ENCODE measurements around the gene SLC25A24. TPM values are rescaled to one million over a fixed set of nuclear protein-coding genes. Genes with fewer than 3 reads are reported as not detected.

The SLC25A24 gene
- total and polyA plus RNA-seq, 10 of the 15 experiments (the other 5 are each of a cell fraction or from before 2014, with no cell fraction given) = 4.0 to 20.6 (median 14.2) TPM

DNA sequence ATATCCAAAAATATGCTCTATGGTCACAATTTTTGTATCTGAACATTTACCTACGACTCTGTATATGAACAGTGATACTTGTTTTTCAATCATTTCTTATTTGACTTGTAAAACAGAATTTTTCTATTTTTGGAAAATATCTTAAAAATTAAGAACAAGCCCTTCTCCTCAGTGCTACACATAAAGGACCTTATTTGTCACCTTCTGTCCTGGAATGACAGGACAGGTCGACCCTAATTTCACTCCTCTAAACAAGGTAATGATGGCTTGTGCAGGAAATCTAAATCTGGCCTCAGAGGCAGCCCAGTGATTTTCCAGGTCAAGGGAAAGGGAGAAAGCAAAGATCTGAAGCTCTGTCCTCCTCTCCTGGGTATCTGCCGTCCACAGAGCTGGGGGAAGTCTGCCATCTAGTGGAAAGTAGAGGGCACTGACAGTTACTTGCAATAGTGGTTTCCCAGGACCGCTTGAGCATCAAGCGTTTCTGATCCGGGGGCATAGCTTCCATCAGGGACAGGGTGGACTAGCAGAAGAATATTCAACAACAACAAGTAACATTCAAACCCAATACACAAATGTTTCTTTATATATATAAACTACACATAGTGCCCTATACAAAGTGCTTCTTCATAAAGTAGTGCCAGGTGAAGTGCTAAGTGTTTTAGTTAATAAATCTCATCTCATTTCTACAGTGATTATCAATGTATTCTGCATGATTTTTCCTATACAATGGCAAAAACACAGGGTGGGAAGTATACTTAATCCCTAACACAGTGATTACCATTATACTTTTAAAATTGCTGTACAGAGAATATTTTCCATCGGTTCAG lies 74.6 kb downstream of the SLC25A24 start (continued):
- TF ChIP-seq YY1 (IDR thresholded peaks at IDR 0.05; ENCODE audit: low read depth, low read length) = peak; percentile 72; the same call in 1 of the 2 replicates
- TF ChIP-seq, protein P1, sequence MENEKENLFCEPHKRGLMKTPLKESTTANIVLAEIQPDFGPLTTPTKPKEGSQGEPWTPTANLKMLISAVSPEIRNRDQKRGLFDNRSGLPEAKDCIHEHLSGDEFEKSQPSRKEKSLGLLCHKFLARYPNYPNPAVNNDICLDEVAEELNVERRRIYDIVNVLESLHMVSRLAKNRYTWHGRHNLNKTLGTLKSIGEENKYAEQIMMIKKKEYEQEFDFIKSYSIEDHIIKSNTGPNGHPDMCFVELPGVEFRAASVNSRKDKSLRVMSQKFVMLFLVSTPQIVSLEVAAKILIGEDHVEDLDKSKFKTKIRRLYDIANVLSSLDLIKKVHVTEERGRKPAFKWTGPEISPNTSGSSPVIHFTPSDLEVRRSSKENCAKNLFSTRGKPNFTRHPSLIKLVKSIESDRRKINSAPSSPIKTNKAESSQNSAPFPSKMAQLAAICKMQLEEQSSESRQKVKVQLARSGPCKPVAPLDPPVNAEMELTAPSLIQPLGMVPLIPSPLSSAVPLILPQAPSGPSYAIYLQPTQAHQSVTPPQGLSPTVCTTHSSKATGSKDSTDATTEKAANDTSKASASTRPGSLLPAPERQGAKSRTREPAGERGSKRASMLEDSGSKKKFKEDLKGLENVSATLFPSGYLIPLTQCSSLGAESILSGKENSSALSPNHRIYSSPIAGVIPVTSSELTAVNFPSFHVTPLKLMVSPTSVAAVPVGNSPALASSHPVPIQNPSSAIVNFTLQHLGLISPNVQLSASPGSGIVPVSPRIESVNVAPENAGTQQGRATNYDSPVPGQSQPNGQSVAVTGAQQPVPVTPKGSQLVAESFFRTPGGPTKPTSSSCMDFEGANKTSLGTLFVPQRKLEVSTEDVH (IDR thresholded peaks at IDR 0.05; ENCODE audit: low read depth, partially characterized antibody) = no peak
- no peak for TF ChIP-seq IKZF2 (IDR thresholded peaks at IDR 0.05)
- no peak for TF ChIP-seq SREBF1 (IDR thresholded peaks at IDR 0.05; ENCODE audit: low read length)
- TF ChIP-seq BACH1 (IDR thresholded peaks at IDR 0.05; ENCODE audit: borderline replicate concordance) = no peak
- no peak for TF ChIP-seq YBX1 (IDR thresholded peaks at IDR 0.05)
- peak; percentile 34; the same call in 1 of the 2 replicates for TF ChIP-seq RUNX3 (IDR thresholded peaks at IDR 0.05; ENCODE audit: low read length)
- peak; percentile 46 for TF ChIP-seq SKIL (IDR thresholded peaks at IDR 0.05; ENCODE audit: low read depth, poor library complexity, severe bottlenecking)
- no peak; the same call in 1 of the 2 replicates for TF ChIP-seq ZNF24 (IDR thresholded peaks at IDR 0.05)
- TF ChIP-seq SREBF2 (IDR thresholded peaks at IDR 0.05; ENCODE audit: low read length) = no peak
- TF ChIP-seq IKZF1 (conservative IDR thresholded peaks at IDR 0.05) = no peak
- peak; percentile 67; the same call in 1 of the 3 replicates for TF ChIP-seq POU2F2 (IDR thresholded peaks at IDR 0.05; ENCODE audit: borderline replicate concordance, low read depth, low read length)
- TF ChIP-seq RB1 (IDR thresholded peaks at IDR 0.05; ENCODE audit: borderline replicate concordance) = 0 out of 2 replicates have a peak, but pooled peaks have one; percentile 48
- TF ChIP-seq SP1 (IDR thresholded peaks at IDR 0.05; ENCODE audit: low read depth, low read length) = no peak
- TF ChIP-seq PKNOX1 (IDR thresholded peaks at IDR 0.05) = no peak
- no peak for TF ChIP-seq GABPA (IDR thresholded peaks at IDR 0.05; ENCODE audit: low read depth)
- no peak for TF ChIP-seq NFYB (IDR thresholded peaks at IDR 0.05; ENCODE audit: insufficient read depth, low read depth, low read length)
- TF ChIP-seq, protein P2, sequence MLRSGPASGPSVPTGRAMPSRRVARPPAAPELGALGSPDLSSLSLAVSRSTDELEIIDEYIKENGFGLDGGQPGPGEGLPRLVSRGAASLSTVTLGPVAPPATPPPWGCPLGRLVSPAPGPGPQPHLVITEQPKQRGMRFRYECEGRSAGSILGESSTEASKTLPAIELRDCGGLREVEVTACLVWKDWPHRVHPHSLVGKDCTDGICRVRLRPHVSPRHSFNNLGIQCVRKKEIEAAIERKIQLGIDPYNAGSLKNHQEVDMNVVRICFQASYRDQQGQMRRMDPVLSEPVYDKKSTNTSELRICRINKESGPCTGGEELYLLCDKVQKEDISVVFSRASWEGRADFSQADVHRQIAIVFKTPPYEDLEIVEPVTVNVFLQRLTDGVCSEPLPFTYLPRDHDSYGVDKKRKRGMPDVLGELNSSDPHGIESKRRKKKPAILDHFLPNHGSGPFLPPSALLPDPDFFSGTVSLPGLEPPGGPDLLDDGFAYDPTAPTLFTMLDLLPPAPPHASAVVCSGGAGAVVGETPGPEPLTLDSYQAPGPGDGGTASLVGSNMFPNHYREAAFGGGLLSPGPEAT (IDR thresholded peaks at IDR 0.05; ENCODE audit: low read depth) = no peak
- TF ChIP-seq MYB (IDR thresholded peaks at IDR 0.05; ENCODE audit: borderline replicate concordance, low read depth, low read length) = no peak
- no peak for TF ChIP-seq MXI1 (IDR thresholded peaks at IDR 0.05; ENCODE audit: low read depth, low read length)
- TF ChIP-seq, protein P3, sequence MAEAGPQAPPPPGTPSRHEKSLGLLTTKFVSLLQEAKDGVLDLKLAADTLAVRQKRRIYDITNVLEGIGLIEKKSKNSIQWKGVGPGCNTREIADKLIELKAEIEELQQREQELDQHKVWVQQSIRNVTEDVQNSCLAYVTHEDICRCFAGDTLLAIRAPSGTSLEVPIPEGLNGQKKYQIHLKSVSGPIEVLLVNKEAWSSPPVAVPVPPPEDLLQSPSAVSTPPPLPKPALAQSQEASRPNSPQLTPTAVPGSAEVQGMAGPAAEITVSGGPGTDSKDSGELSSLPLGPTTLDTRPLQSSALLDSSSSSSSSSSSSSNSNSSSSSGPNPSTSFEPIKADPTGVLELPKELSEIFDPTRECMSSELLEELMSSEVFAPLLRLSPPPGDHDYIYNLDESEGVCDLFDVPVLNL (IDR thresholded peaks at IDR 0.05; ENCODE audit: low read depth, low read length) = no peak
